Subcutaneous abdominal adipose tissue (tissue), 5 donors: Measurements from ENCODE around the gene GRAP2.

Source experiments
- H3K27ac ChIP-seq: one replicate; pipeline ENCODE4 v1.7.0; 2013; ENCODE audit warnings: low read depth, mild to moderate bottlenecking, inconsistent platforms, low read length, moderate library complexity
- H3K27me3 ChIP-seq, 5 donors: one replicate each; pipeline ENCODE4 v1.7.0; 2013; ENCODE audit warnings: low read length in 5 of 5, inconsistent platforms in 1 of 5; ENCODE audit not compliant: control insufficient read depth in 5 of 5, insufficient read depth in 4 of 5
- H3K36me3 ChIP-seq, 5 donors: one replicate each; pipeline ENCODE4 v1.7.0; 2013; ENCODE audit warnings: low read length in 5 of 5; ENCODE audit not compliant: control insufficient read depth in 5 of 5, insufficient read depth in 5 of 5
- H3K4me1 ChIP-seq, 5 donors: one replicate each; pipeline ENCODE4 v1.7.0; 2013; ENCODE audit warnings: low read length in 5 of 5, mild to moderate bottlenecking in 3 of 5, moderate library complexity in 1 of 5; ENCODE audit not compliant: control insufficient read depth in 5 of 5, insufficient read depth in 5 of 5
- H3K4me3 ChIP-seq, 5 donors: one replicate each; pipeline ENCODE4 v1.7.0; 2013; ENCODE audit warnings: low read length in 5 of 5, low read depth in 1 of 5
- H3K9ac ChIP-seq, 5 donors: one replicate each; pipeline ENCODE4 v1.7.0; 2013; ENCODE audit warnings: low read length in 5 of 5, mild to moderate bottlenecking in 4 of 5, moderate library complexity in 3 of 5
- H3K9me3 ChIP-seq, 5 donors: one replicate each; pipeline ENCODE4 v1.7.0; 2013; ENCODE audit warnings: low read length in 5 of 5; ENCODE audit not compliant: control insufficient read depth in 5 of 5
- donor health status: healthy.
- donor health status: healthy.
- donor health status: healthy.
- donor health status: healthy.
- donor health status: healthy.

GRAP2 gene

GRCh38 chr22:39960791-39961746, 60.2 kb downstream of the GRAP2 start:
- H3K4me3 ChIP-seq, result no peak overlapping the region
- no peaks in the 10 kb centered on the region for H3K36me3 ChIP-seq
- H3K27me3 ChIP-seq, result no peaks in the 10 kb centered on the region
- H3K9me3 ChIP-seq, result no peaks in the 10 kb centered on the region
- H3K4me1 ChIP-seq, result peaks cover 0 to 26% (median 0%) of the 10 kb centered on the region in 5 donors
- H3K9ac ChIP-seq, result no peak overlapping the region
- H3K27ac ChIP-seq, result no peak overlapping the region

GRCh38 chr22:39962071-39962470, 61.2 kb downstream of the GRAP2 start:
- Histone ChIP-seq H3K4me3 (no peak overlapping the region), H3K36me3 (no peaks in the 10 kb centered on the region), H3K4me1 (peaks cover 0 to 26% (median 7%) of the 10 kb centered on the region in 5 donors), H3K27ac (no peak overlapping the region), H3K9me3 (no peaks in the 10 kb centered on the region), H3K9ac (no peak overlapping the region), H3K27me3 (no peaks in the 10 kb centered on the region)

- no peak overlapping the region for H3K4me3 ChIP-seq
- no peaks in the 10 kb centered on the region for H3K27me3 ChIP-seq
- H3K27ac ChIP-seq, result no peak overlapping the region
- no peak overlapping the region for H3K9ac ChIP-seq
- H3K36me3 ChIP-seq, result no peaks in the 10 kb centered on the region
- H3K4me1 ChIP-seq, result peaks cover 4 to 42% (median 39%) of the 10 kb centered on the region in 5 donors
- no peaks in the 10 kb centered on the region for H3K9me3 ChIP-seq
Measured at GRCh38 chr22:39965748-39966147, 64.9 kb downstream of the GRAP2 start.

DNA sequence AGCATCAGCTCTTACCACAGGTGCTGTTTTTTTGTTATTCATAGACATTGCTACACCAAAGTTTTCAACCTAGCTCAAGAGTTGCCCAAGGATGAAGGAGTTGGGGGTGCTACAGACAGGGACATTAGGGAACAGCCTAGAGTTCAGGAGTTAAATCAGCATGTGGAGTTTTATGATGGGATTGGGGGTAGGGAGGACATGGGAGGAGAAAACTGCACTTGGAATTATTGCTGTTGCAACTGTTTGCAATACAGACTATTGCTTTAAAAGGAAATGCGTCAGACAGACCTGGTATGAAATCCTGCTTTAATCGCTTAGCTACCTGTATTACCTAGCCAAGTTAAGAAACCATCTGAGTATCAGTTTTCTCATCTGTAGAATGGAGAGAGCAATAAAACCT, 65.6 kb downstream of the GRAP2 start:
- Histone ChIP-seq H3K36me3 (no peaks in the 10 kb centered on the region), H3K9ac (no peak overlapping the region), H3K4me1 (peaks cover 4 to 43% (median 41%) of the 10 kb centered on the region in 5 donors), H3K9me3 (no peaks in the 10 kb centered on the region), H3K27me3 (no peaks in the 10 kb centered on the region), H3K27ac (no peak overlapping the region), H3K4me3 (no peak overlapping the region)

- Histone ChIP-seq H3K9me3 (no peaks in the 10 kb centered on the region), H3K36me3 (no peaks in the 10 kb centered on the region), H3K9ac (no peak overlapping the region), H3K4me3 (no peak overlapping the region), H3K27me3 (no peaks in the 10 kb centered on the region), H3K4me1 (peaks cover 4 to 43% (median 41%) of the 10 kb centered on the region in 5 donors), H3K27ac (no peak overlapping the region)
Measured at GRCh38 chr22:39967103-39967829, 66.4 kb downstream of the GRAP2 start.

DNA sequence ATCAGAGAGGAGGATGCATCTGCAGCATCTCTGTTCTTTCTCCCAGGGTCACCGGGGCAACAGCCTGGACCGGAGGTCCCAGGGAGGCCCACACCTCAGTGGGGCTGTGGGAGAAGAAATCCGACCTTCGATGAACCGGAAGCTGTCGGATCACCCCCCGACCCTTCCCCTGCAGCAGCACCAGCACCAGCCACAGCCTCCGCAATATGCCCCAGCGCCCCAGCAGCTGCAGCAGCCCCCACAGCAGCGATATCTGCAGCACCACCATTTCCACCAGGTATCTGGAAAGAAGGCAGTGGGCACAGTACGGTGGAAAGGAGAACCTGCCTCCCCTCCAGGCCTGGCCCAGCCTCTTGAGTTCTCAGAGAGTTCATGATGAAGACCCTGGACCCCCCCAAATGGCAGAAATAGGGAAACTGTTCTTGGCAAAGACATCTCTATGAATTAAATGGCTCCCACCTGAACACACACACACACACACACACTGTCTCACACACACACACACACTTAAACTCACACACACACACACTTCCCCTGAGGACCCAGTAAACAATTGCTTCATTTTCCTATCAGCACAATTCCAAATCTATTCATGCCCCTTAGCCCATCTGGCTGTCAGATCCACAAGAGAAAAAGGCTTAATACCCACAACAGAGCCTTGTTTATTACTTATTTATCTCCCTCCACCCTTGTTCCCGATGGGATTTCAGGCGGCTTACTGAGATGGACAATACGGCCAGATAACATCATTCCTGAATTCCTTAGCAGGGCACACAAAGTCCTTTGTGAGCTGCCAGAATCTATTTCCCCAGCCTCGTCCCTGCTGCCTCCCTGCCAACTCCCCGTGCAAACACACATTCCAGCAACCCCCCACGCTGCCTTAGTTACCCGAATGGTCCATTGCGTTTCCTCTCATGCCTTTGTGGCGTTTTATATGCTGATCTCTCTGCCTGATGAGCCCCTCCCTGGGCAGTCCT, 67.4 kb downstream of the GRAP2 start:
- H3K4me3 ChIP-seq, result peak overlapping the region in 1 of 5 donors; percentile 14
- peaks cover 4 to 43% (median 41%) of the 10 kb centered on the region in 5 donors for H3K4me1 ChIP-seq
- H3K27me3 ChIP-seq, result no peaks in the 10 kb centered on the region
- H3K36me3 ChIP-seq, result no peaks in the 10 kb centered on the region
- no peak overlapping the region for H3K9ac ChIP-seq
- peak overlapping the region; percentile 30 for H3K27ac ChIP-seq
- no peaks in the 10 kb centered on the region for H3K9me3 ChIP-seq

- Histone ChIP-seq H3K27ac (no peak overlapping the region), H3K36me3 (no peaks in the 10 kb centered on the region), H3K27me3 (no peaks in the 10 kb centered on the region), H3K9me3 (no peaks in the 10 kb centered on the region), H3K9ac (no peak overlapping the region), H3K4me3 (no peak overlapping the region), H3K4me1 (peaks cover 4 to 43% (median 41%) of the 10 kb centered on the region in 5 donors)
Measured at GRCh38 chr22:39970742-39971141, 69.9 kb downstream of the GRAP2 start.

DNA sequence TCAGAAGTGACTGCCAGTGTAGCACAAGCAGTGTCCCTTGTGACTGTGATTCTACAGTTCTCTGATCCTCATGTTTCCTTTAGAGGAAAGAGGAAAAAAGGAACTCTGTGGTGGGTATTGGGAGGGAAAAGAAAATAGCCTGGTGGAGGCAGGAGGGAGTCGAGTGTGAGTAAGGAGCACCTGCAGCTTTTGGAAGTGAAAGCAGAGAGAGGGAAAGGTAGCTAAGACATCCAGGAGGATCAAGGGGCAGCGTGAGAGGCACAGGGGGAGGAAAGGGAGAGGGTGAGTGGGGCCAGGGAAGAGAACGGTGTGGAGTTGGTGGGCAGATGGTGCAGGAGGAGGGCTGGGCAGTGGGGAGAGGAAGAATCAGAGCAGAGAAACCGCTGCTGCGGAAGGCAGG, 71.8 kb downstream of the GRAP2 start:
- no peaks in the 10 kb centered on the region for H3K27me3 ChIP-seq

GRCh38 chr22:39973656-39974055, 72.8 kb downstream of the GRAP2 start:
- no peak overlapping the region for H3K27ac ChIP-seq
- no peaks in the 10 kb centered on the region for H3K9me3 ChIP-seq
- no peak overlapping the region for H3K4me3 ChIP-seq
- no peak overlapping the region for H3K9ac ChIP-seq
- no peaks in the 10 kb centered on the region for H3K36me3 ChIP-seq
- peaks cover 2 to 20% (median 16%) of the 10 kb centered on the region in 5 donors for H3K4me1 ChIP-seq
- no peaks in the 10 kb centered on the region for H3K27me3 ChIP-seq

More for the DNA sequence above, 71.8 kb downstream of the GRAP2 start:
- Histone ChIP-seq H3K36me3 (no peaks in the 10 kb centered on the region), H3K27ac (no peak overlapping the region), H3K4me1 (peaks cover 4 to 30% (median 26%) of the 10 kb centered on the region in 5 donors), H3K9ac (no peak overlapping the region), H3K9me3 (no peaks in the 10 kb centered on the region), H3K4me3 (no peak overlapping the region)
